OCI-LY7 (cell line): ENCODE data around the gene TNFRSF12A. TPM values are rescaled to one million over a fixed set of nuclear protein-coding genes. Genes with fewer than 3 reads are reported as not detected.

Experiments used
- BruUV-seq: library from RNA; stranded (reverse); fragments of 400-500 nt; replicated peaks from 2 replicates; lab custom pipeline; 2021; lab: Mats Ljungman, UMichigan
- CTCF ChIA-PET: fragments of 300-600 bp; sonication (Branson Sonifier 250); formaldehyde crosslinking; loops from one replicate; lab custom pipeline; 2022; ENCODE audit warnings: antibody characterized with exemption; ENCODE audit not compliant: unreplicated experiment; lab: Charles Lee
- POLR2A ChIA-PET: fragments of 300-600 bp; sonication (Branson Sonifier 250); formaldehyde crosslinking; loops from one replicate; lab custom pipeline; 2022; ENCODE audit warnings: antibody characterized with exemption; lab: Charles Lee
- DNase-seq: peaks from one replicate; pipeline ENCODE4 v3.0.0-alpha.2; 2015; ENCODE audit warnings: low spot score
- H2AFZ ChIP-seq: fragments of 200-600 bp; sonication (generic), shearing (Covaris generic); 2 replicates; pipeline ENCODE4 v1.6.1; 2014; ENCODE audit warnings: mild to moderate bottlenecking, antibody characterized with exemption, low read length, moderate library complexity
- H3K27ac ChIP-seq: fragments of 200-600 bp; sonication (generic); 2 replicates; pipeline ENCODE4 v1.5.1; 2014; ENCODE audit warnings: mixed run types, low read depth, mild to moderate bottlenecking, moderate library complexity, low read length, inconsistent platforms; ENCODE audit not compliant: poor library complexity, severe bottlenecking
- H3K36me3 ChIP-seq: fragments of 200-600 bp; sonication (generic); 2 replicates; pipeline ENCODE4 v1.6.1; 2014; ENCODE audit warnings: mild to moderate bottlenecking, antibody characterized with exemption, low read length, moderate library complexity, mixed read lengths; ENCODE audit not compliant: insufficient read depth
- H3K4me1 ChIP-seq: fragments of 200-600 bp; sonication (generic); 2 replicates; pipeline ENCODE4 v1.5.1; 2014; ENCODE audit warnings: mild to moderate bottlenecking, low read length; ENCODE audit not compliant: insufficient read depth, poor library complexity, severe bottlenecking
- H3K4me2 ChIP-seq: fragments of 200-600 bp; sonication (generic); 2 replicates; pipeline ENCODE4 v1.6.1; 2014; ENCODE audit warnings: mild to moderate bottlenecking, low read length
- H3K4me3 ChIP-seq: fragments of 200-600 bp; sonication (generic); 2 replicates; pipeline ENCODE4 v1.5.1; 2014; ENCODE audit warnings: mild to moderate bottlenecking, low read depth, low read length; ENCODE audit not compliant: poor library complexity, severe bottlenecking
- H3K79me2 ChIP-seq: fragments of 200-600 bp; sonication (generic); 2 replicates; pipeline ENCODE4 v1.6.1; 2016; ENCODE audit warnings: low read depth, mild to moderate bottlenecking, low read length, moderate library complexity, mixed read lengths; ENCODE audit not compliant: insufficient read depth
- H3K9me2 ChIP-seq: fragments of 200-600 bp; sonication (generic); 2 replicates; pipeline ENCODE4 v1.6.1; 2016; ENCODE audit warnings: mild to moderate bottlenecking, low read length, mixed read lengths; ENCODE audit not compliant: insufficient read depth
- H3K9me3 ChIP-seq: fragments of 200-600 bp; sonication (generic); 2 replicates; pipeline ENCODE4 v1.6.1; 2014; ENCODE audit warnings: mild to moderate bottlenecking, mixed run types, low read length, mixed read lengths
- H4K20me1 ChIP-seq: fragments of 200-600 bp; sonication (generic); 2 replicates; pipeline ENCODE4 v1.6.1; 2014; ENCODE audit warnings: mild to moderate bottlenecking, antibody characterized with exemption, low read length, moderate library complexity, mixed read lengths; ENCODE audit not compliant: insufficient read depth
- CTCF ChIP-seq: fragments of 200-600 bp; sonication (generic); conservative IDR thresholded peaks from 2 replicates; pipeline ENCODE4 v1.5.1; 2014; ENCODE audit warnings: mild to moderate bottlenecking, antibody characterized with exemption, low read length, moderate library complexity, mixed read lengths
- EZH2phosphoT487 ChIP-seq: fragments of 200-600 bp; sonication (generic); IDR thresholded peaks from 2 replicates; pipeline ENCODE4 v1.6.1; 2018; ENCODE audit warnings: low read depth, borderline replicate concordance, mild to moderate bottlenecking, mixed run types, antibody characterized with exemption, low read length, moderate library complexity, mixed read lengths
- intact Hi-C: fragments of 100-400 bp; cut with micrococcal nuclease; formaldehyde crosslinking; loops from one replicate; pipeline ENCODE4 v1.10.0; 2022; ENCODE audit not compliant: unreplicated experiment
- total RNA-seq, 2 experiments: library from RNA; depleted of rRNA in 1 of 2; stranded (reverse); fragments of >200 nt in 1 of 2; shearing (Covaris generic) in 1 of 2; gene quantifications; 2 replicates each; pipeline ENCODE4 v1.2.3, GENCODE V29; 2014 to 2022

Gene TNFRSF12A
- total RNA-seq, 2 experiments from 2014 or later: 1.9 to 4.9 TPM

GRCh38 chr16:3003582-3004270, 16.4 kb upstream of the TNFRSF12A start:
- Histone ChIP-seq H3K36me3 (no peaks in the 10 kb centered on the region), H3K9me2 (no peaks in the 10 kb centered on the region), H4K20me1 (no peaks in the 10 kb centered on the region), H2AFZ (no peak overlapping the region), H3K4me2 (peak overlapping the region; percentile 3; the same call in 1 of the 2 replicates), H3K4me1 (peaks cover 23% of the 10 kb centered on the region), H3K4me3 (peak overlapping the region; percentile 15), H3K9me3 (no peaks in the 10 kb centered on the region), H3K27ac (no peak overlapping the region), H3K79me2 (no peaks in the 10 kb centered on the region)
- CTCF ChIA-PET: interaction anchor here (0.6 to 1.5 kb wide), 5 partner anchors 21 to 84 kb away, joined by 3 to 5 read pairs (median 3); partner anchors contain the start of gene PKMYT1
- TF ChIP-seq EZH2phosphoT487: no peak
- peak; percentile 82 for TF ChIP-seq CTCF
- intact Hi-C loops: loop anchor here (1.0 to 2.0 kb wide), 4 partner anchors 17 to 55 kb away; partner anchors contain the start of genes PAQR4 and TNFRSF12A
- peak; percentile 99 for DNase-seq
- POLR2A ChIA-PET: interaction anchor here (1.1 to 1.3 kb wide), 2 partner anchors 24 to 45 kb away, joined by 4 to 6 read pairs; no protein-coding TSS in a partner anchor
- BruUV-seq: no TSS peak

- Histone ChIP-seq H2AFZ (no peak overlapping the region), H3K4me2 (no peak overlapping the region; the same call in 1 of the 2 replicates), H3K9me2 (no peaks in the 10 kb centered on the region), H3K9me3 (no peaks in the 10 kb centered on the region), H3K79me2 (no peaks in the 10 kb centered on the region), H3K36me3 (no peaks in the 10 kb centered on the region), H3K4me3 (no peak overlapping the region), H3K27ac (no peak overlapping the region), H3K4me1 (peaks cover 23% of the 10 kb centered on the region), H4K20me1 (no peaks in the 10 kb centered on the region)
- no peak for TF ChIP-seq CTCF
- no peak for TF ChIP-seq EZH2phosphoT487
- BruUV-seq: no TSS peak
- DNase-seq: no peak
- intact Hi-C loops: loop anchor here (1.0 to 2.0 kb wide), 2 partner anchors 35 to 54 kb away; partner anchors contain the start of gene PAQR4
- CTCF ChIA-PET: interaction anchor here (0.6 to 1.5 kb wide), 4 partner anchors 20 to 48 kb away, joined by 3 to 5 read pairs (median 4); partner anchors contain the start of gene PKMYT1
- POLR2A ChIA-PET: interaction anchor here (1.3 kb wide), 1 partner anchor 24 kb away, joined by 4 read pairs; no protein-coding TSS in a partner anchor
Observed at GRCh38 chr16:3004319-3004718, 15.8 kb upstream of the TNFRSF12A start.
